ENCODE results near the gene ZBTB16. TPM values are rescaled to one million over a fixed set of nuclear protein-coding genes. Genes with fewer than 3 reads are reported as not detected.
A peak's percentile ranks its signal among the peaks of the same experiment; 100 is the strongest.
"Not testable (repeated sequence)": the region's sequence is repeated elsewhere in the genome, so short reads cannot be mapped to it uniquely, and the experiment has no call there.

ZBTB16 gene
- total RNA-seq, 1 donor: 91.6 TPM

DNA sequence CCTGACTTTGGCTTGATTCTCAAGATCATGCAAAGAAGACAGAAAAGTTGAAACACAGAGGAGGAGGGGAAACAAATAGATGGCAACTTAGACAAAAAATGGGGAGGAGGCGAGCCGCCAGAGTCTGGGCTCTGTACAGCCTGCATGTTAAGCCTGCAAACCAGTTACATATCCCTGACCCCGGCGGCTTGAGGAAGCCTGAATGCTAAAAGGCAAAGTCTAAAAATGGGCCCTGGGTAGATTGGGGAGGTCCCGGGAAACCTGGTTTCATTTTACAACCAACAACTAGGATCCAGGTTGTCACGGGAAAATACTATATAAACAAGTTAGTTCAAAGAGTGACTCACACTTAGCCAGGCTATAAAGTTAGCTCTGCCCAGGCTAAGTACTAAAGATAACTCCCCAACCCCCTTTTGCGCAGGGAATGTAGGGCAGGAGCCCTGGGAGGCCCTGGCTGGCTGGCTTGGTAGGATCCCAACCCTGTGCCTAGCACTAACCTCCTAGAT is 18.8 kb upstream of the ZBTB16 start:
- no peak for DNase-seq (ENCODE audit: low read depth in 2 of 3, low spot score in 2 of 3)

DNA sequence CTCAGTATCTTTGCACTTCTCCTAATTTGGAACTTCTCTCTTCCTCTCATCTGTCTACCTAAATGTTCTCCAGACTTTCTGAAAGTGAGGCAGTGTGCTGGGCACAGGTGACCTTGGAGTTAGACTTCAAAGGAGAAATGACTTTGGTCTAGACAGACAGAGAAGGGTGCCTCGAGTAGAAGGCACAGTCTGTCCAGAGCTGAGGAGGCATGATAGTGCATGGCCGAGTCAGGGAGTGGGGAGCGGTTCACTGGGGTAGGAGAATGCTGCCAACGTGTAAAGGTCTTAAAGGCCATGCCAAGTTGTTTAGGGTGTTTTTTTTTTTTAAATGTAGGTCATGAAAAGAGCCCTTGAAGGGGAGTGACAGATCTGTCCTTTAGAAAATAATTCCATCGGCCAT is 17.3 kb upstream of the ZBTB16 start:
- DNase-seq (ENCODE audit: low read depth in 2 of 3, low spot score in 2 of 3): no peak

DNA sequence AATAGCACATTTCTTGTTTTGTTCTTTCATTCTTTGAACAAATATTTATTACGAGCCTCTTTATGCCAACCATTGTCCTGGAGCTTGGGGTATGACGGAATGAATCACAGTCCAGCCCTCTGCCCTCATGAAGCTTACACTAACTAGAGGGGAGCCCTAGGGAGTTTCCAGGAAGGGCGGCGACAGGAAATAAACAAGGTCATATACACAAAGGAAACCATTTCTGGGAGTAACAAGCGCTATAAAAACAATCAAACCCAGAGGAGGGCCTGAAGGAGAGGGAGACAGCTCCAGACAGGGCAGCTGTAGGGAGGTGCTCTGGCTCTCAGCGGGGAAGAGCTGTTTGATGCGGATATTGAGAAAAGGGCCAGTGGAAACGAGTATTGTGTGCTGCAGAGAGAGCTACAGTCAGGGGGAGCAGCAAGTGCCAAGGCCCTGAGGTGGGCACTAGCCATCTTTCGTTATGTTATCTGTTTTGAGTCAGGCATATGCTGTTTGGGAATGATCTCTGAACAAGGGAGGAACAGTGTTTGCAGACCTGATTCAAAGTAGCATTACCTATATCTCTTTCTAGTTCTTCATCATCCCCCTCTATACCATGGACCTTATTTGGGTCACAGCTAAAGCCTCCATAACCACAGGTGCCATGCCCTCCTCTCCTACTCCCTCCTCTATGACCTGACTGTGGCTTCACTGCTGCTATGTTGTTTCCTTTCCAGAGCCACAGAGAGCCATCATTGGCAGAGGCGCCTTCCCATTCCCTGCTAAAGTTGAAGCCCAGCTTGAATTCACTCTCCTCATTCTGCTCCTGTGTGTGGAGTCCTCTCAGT is 15.3 kb upstream of the ZBTB16 start:
- DNase-seq (ENCODE audit: low read depth in 2 of 3, low spot score in 2 of 3): no peak

DNA sequence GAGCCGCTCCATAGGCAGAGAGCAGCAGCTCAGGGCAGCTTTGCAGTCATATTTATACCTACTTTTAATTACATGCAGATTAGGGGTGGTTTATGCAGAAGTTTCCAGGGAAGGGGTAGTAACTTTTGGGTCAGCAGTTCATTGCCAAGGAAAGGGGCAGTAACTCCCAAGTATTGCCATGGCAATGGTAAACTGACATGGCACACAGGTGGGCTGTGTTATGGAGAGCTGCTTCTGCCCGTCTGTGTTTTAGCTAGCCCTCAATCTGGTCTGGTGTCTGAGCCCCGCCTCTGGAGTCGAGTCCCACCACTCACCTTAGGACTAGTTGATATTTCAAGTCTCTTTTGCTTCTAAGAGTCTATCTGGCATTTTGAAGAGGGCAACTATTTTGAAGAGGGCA is 12.2 kb upstream of the ZBTB16 start:
- no peak for DNase-seq (ENCODE audit: low read depth in 2 of 3, low spot score in 2 of 3)

DNA sequence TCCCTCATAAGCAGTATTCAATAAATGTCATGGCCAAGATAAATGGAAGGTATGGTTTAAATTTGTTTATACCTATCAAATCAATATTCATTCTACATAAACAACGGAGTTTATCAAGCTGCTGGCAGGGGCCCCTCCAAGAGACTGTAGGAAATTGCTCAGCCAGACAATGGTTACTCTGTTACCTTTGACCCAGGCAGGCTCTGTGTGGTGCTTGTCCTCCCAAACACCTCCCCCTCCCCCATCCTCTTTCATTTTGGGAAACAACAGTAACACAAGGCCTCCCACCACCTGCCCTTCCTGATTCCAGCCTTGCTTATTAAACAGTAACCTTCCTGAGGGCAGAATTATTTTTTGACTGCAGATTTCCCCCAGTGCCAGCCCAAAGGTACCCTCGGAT is 10.5 kb upstream of the ZBTB16 start:
- DNase-seq (ENCODE audit: low read depth in 2 of 3, low spot score in 2 of 3): no peak

DNA sequence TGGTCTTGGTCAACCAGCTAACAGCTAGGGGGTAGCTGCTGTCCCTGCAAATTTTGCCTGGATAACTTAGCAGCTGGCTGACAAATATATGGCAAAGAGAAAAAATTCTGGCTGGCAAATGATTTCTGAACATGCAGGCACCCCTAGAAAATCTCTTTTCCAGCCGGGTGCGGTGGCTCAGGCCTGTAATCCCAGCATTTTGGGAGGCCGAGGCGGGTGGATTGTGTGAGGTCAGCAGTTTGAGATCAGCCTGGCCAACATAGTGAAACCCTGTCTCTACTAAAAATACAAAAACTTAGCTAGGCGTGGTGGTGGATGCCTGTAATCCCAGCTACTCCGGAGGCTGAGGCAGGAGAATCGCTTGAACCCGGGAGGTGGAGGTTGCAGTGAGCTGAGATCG is 9.7 kb upstream of the ZBTB16 start:
- DNase-seq (ENCODE audit: low read depth in 2 of 3, low spot score in 2 of 3): not testable (repeated sequence)

DNA sequence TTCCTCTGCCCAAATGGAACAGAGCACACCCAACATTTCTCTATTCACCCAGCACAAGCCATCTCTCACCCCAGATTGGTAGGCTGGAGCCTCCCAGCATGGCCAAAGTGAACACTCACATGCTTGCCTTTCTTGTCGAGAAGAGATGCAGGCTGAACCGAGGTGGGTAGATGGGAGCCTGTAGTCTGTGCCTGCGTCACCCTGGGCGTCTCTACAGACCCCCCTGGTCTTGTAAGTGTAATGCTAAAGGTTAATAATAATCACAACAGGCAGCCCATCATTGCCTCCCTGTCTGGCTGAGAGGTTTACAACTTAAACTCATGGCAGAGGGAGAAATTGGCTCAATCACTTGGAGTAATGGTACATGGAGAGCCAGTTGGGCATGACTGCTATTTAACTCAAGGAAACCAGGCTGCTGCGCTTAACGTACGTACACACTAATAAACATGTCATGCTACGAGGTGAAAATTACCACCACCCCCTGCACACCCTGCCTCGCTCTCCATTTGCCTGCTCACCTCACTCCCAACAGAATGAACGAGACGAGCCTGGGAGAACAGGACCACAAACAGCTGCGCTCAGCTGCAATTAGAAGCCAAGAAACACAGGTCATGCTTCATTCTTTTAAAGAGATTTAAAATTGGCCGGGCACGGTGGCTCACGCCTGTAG is 9.1 kb upstream of the ZBTB16 start:
- DNase-seq (ENCODE audit: low read depth in 2 of 3, low spot score in 2 of 3): no peak

DNA sequence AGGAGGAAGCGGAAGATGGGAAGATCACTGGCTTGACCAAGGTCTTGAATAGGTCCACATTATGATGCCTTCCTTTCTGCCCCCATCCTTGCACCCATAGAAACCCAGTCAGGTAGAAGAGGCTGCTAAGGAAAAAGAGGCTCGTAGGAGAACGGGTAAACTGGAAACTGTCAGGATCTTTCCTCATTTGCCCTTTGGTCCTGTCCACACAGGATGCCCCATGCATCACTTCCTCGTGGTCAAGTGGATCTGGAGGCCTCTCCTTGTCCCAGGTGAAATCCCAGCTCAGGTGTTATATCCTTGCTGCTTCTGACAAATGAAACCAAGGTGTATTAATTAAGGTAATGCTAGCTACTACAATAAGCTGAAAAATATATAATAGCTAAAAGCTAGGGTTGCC is 8.0 kb upstream of the ZBTB16 start:
- no peak for DNase-seq (ENCODE audit: low read depth in 2 of 3, low spot score in 2 of 3)

DNA sequence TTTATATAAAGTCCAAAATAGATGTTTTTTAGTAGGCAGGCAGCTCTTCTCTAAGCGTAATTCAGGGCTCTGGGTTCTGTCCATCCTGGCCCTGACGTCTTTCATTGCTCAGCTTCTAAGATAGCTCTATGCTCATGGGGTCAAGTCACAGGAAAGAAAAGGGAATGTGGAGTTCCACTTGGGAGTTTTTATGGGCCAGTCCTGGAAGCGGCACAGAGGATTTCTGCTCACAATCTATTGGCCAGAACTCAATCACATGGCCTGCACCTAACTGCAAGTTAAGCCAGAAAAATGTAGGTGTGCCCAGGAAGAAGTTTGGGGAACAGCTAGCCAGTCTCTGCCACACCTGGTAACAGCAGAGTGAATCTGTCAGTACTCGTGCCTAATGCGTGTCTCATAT is 7.4 kb upstream of the ZBTB16 start:
- DNase-seq (ENCODE audit: low read depth in 2 of 3, low spot score in 2 of 3): no peak

DNA sequence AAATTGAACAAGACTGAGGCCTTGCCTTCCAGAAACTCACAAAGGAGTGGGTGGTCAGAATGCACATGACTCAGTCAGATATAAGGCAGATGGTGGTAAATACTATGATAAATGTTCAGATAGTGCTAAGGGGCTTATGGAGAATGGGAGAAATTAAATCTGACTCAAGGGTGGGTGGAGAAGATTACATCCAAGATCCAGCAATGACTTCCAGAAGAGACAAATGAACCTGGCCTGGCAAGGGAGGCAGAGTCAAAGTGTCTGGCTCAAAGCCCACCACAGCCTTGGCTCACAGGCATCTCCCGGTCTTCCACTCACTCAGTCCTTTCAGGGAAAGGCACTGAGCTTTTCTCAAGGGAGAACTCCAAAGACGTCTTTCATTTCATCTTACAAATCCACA is 6.1 kb upstream of the ZBTB16 start:
- no peak for DNase-seq (ENCODE audit: low read depth in 2 of 3, low spot score in 2 of 3)

DNA sequence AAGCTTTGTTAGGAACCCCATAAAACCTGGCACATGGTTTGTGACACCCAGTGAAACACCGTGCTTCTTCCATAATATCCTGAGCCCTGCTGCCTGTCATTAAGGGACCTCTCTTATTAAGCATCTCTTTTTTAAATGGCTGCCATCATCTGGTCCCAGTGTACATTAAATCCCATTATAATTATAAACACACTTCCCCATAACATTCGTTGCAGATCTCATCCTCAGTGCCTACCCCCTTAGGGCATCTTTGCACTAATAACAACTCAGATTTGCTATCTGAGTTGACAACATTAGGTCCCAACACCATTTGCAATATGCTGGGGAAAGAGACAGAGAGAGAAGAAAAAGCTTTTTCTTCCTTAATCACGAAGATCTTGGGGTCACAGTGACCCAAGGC is 4.7 kb upstream of the ZBTB16 start:
- DNase-seq (ENCODE audit: low read depth in 2 of 3, low spot score in 2 of 3): no peak

DNA sequence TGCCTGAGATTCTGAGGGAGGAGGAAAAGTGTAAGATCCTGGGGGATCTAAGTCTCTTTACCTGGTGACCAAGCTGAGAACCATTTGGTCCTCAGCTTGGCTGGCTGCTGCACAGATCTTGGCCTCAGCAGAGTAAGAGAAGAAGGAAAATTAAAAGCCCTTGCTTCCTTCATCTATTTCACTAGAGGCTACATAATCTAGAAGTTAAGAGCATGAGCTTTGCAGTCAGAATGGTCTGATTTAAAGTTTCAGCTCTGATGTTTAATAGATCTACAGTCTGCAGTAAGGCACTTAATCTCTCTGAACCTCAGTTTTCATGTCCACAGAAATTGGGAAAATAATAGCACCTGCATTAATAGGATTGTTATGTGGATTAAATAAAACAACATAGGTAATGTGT is 3.1 kb upstream of the ZBTB16 start:
- no peak for DNase-seq (ENCODE audit: low read depth in 2 of 3, low spot score in 2 of 3)

DNA sequence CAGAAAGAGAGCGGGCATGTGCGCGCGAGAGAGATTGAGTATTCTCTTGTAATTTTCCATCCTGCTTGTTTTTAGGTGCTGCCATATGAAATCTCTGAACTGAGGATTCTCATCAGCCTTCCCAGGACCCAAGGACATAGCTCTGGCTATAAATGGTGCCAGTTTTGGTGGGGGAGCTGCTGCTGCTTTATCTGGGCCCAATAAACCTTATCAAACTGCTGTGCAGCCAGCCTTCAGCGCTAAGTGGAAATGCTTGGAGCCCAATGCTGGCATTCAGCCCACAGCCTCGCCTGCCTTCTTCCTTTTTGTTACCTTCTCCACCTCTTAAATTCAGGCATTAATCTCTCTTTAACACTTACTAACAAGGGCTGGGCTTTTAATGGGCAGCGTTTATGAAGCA is 2.4 kb upstream of the ZBTB16 start:
- DNase-seq (ENCODE audit: low read depth in 2 of 3, low spot score in 2 of 3): no peak

DNA sequence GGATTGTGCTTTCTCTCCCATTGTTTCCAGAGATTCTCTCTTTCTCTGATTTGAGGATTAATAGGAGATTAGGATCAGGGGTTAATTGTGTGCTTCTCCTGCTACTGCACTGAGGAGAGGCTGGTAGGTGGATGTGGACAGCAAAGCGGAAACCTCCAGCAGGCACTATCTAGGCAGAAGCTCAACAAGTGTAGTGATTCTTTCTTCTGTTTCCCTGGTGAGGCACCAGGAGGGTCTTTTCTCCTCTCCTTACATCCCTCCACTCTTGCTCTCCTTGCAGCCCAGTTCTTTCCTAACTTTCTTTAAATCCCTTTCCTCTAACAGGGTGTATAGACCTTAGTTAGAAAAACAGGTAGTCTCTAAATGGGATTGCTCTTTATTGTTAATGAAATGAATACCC is 1.9 kb upstream of the ZBTB16 start:
- no peak for DNase-seq (ENCODE audit: low read depth in 2 of 3, low spot score in 2 of 3)

DNA sequence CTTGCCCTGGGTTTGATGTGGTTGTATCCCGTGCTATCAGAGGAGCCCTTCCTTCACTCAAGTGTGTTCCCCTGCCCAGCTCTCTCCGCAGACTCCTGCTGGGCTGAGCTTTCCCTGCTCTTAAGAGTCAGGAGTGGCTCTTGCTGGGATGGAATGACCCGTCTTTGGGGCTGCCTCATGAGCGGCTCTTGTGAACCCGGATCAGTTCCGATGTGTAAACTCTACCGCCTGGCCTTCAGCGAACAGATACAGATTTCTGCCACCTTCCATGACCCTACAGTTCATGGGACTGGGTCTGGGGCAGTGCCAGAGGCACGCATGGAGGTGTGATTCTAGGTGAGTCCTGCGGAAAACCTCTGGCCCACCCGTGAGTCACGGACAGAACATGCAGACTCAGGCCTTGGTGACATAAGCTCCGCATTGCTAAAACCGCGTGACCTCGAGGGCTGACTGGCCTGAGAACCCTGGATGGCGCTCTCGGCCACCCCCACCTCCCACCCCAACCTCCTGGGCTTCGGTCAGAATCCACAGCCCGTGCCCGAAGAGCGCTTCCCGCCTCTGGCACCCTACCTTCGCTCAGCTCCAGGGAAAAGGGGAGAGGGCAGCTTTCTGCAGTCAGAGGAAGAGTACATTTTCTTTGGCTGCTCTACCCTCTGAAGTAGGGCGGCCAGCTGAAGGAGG is 1.3 kb upstream of the ZBTB16 start:
- no peak for DNase-seq (ENCODE audit: low read depth in 2 of 3, low spot score in 2 of 3)

DNA sequence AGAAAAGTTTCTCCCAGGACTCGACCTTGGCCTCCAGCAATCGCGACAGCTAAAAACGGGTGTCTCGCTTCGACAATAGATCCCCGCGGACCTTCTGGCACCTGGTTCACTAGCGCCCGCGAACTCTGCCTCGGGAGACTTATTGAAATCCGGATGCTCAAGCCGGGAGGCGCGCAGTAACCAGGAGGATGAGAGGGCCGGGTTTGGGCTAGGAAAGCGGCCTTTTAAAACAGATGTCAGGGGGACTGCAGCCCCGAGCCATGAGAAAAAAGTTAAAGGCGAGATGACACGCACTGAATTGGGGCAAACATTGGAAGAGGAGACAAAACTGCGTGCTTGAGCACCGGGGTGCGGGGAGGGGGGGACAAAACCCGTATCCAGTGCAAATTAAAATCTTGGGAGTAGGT is 637 bp upstream of the ZBTB16 start:
- DNase-seq (ENCODE audit: low read depth in 2 of 3, low spot score in 2 of 3): no peak

DNA sequence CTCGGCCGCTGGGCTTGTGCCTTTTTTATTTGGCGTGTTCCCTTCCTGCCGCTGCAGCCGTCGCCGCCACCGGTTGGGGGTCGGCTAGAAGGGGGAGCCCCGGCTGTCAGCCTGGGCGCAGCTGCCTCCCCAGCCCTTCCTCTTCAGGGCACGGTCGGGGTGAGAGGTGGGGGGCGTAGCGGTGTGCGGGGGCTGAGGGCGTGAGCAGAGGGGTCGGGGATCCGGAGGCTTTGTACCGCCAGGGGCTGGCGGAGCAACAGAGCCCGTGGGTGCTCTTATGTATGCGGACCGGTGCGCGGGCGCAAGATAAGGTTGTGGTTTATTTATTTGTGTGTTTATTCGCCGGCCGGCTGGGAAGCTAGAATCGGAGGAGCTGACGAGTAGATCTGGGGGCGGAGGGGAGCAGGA is 477 bp downstream of the ZBTB16 start:
- peak in 2 of 3 donors; percentile 77 to 84 for DNase-seq (ENCODE audit: low read depth in 2 of 3, low spot score in 2 of 3)

DNA sequence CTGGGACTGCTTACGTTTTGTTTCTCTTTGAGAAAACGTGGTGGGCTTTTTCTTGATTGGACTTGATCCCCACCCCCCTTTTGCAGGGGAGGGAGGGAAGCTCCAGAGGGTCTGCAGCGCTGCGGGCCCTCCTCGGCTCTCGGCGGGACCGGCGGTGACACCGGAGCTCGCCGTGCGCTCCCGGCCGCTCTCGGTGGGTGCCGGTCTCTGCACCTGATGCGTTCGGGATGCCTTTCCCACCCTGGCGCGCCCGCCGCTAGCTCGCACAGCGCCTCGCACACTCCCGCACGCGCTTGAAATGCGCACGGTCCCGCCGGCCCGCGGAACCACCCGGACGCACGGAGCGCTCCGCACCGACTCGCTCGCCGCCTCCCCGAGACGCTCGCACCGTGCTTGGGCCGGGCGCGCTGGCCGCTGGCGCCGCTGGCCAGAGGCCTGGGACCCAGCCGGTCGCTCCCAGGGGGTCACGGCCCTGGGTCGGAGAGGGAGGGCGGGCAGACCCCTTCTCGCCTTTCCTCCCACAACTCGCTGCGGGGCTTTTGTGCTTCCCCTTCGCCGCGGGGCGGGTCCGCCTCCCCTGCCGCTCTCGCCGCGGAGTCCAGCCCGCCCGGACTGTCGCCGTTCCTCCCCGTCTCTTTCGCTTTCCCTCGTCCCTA is 1.0 kb downstream of the ZBTB16 start:
- no peak for DNase-seq (ENCODE audit: low read depth in 2 of 3, low spot score in 2 of 3)

DNA sequence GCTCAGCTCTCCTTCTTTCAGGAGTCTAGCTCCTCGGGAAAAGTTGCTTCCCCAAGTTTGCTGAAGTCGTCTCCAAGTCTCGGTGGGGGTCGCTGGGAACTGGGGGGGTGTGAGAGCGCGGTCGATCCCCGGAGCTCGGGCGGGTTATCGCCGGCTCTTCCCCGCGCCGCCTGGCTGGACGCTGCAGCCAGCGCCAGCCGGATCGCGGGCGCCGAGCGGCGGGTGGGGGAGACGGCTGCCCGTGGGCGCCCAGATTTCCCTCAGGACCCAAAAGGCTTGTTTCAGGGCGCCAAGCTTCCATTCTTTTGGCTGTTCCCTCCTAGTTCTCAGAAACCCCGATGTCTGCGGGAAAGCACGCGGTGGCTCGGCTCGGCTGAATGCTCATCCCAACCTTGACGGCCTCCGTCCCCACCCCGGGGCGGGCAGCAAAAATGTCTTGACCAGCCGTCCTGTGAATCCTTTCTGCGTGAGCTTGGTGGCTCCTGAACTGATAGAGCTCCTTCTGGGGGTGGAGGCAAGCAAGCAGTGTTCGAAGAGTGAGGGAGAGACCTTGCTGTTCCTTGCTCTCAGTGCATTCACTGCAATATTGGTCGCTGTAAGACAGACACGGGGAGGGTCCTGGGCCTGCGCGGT is 1.7 kb downstream of the ZBTB16 start:
- DNase-seq (ENCODE audit: low read depth in 2 of 3, low spot score in 2 of 3): peak in 1 of 3 donors; percentile 21

DNA sequence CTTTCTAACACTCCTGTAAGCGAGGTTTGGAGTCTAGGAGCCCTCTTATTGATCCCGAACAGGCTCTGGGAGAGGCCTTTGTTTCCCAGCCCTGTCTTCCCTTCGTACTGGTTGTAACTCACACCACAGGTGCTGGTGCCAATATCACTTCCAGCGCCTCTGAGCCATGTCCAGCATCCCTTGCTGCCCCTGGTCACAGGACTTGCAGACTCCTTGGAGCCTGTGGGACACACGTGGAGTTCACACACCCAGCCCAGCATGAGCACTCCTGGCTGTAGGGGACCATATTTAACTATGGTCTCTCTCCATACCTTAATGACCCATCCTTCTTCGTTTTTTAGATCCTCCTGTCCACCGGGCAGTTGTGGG is 2.2 kb downstream of the ZBTB16 start:
- DNase-seq (ENCODE audit: low read depth in 2 of 3, low spot score in 2 of 3): no peak

DNA sequence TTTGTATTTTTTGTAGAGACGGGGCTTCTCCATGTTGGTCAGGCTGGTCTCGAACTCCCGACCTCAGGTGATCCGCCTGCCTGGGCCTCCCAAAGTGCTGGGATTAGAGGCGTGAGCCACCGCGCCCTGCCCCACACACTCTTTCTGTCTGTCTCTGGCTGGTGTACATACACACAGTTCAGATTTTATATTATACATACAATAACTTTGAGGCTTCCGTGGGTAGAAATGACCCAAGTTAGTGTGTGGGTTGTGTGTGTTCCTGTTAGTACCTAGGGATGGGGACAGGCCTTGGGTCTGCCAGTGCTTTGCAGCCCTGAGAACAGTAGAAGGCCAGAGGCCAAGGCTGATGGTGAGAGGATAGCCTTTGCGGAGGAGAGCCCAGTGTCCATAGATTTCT is 2.8 kb downstream of the ZBTB16 start:
- no peak for DNase-seq (ENCODE audit: low read depth in 2 of 3, low spot score in 2 of 3)

All from hematopoietic multipotent progenitor cell (in vitro differentiated cells).